NCI-H226 (cell line): Measurements from ENCODE around the gene USP17L19.
"Not testable (repeated sequence)": the region's sequence is repeated elsewhere in the genome, so short reads cannot be mapped to it uniquely, and the experiment has no call there.

Experiments
- DNase-seq: peaks from one replicate; pipeline ENCODE4 v3.0.0-alpha.2; 2015

The USP17L19 gene, protein sequence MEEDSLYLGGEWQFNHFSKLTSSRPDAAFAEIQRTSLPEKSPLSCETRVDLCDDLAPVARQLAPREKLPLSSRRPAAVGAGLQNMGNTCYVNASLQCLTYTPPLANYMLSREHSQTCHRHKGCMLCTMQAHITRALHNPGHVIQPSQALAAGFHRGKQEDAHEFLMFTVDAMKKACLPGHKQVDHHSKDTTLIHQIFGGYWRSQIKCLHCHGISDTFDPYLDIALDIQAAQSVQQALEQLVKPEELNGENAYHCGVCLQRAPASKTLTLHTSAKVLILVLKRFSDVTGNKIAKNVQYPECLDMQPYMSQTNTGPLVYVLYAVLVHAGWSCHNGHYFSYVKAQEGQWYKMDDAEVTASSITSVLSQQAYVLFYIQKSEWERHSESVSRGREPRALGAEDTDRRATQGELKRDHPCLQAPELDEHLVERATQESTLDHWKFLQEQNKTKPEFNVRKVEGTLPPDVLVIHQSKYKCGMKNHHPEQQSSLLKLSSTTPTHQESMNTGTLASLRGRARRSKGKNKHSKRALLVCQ

DNA sequence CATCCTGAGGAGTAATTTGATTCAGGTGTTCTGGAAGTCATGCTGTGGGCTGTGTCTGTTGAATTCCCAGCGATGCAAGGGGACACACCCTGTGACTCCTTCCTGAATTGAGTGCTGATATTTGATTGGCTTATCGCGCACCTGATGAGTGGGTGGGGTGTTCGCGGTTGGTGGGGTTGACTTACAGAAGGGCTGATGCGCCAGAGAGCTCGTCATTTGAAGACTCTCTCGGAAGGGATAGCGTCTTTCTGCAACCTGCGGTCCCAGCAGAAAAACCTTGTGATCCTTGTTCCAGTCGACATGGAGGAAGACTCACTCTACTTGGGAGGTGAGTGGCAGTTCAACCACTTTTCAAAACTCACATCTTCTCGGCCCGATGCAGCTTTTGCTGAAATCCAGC is at the start of gene USP17L19:
Gene USP17L19 (plus strand): TSS at position 301 of the 400 bp plus-strand sequence. CDS start 0 bp downstream, at position 301.
- DNase-seq: not testable (repeated sequence)

DNA sequence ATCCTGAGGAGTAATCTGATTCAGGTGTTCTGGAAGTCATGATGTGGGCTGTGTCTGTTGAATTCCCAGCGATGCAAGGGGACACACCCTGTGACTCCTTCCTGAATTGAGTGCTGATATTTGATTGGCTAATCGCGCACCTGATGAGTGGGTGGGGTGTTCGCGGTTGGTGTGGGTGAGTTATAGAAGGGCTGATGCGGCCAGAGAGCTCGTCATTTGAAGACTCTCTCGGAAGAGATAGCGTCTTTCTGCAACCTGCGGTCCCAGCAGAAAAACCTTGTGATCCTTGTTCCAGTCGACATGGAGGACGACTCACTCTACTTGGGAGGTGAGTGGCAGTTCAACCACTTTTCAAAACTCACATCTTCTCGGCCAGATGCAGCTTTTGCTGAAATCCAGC is 42.8 kb upstream of the USP17L19 start, which contains the start of gene USP17L10:
Gene USP17L10 (plus strand): TSS at position 301 of the 400 bp plus-strand sequence. CDS start 0 bp downstream, at position 301.
- DNase-seq: not testable (repeated sequence)

DNA sequence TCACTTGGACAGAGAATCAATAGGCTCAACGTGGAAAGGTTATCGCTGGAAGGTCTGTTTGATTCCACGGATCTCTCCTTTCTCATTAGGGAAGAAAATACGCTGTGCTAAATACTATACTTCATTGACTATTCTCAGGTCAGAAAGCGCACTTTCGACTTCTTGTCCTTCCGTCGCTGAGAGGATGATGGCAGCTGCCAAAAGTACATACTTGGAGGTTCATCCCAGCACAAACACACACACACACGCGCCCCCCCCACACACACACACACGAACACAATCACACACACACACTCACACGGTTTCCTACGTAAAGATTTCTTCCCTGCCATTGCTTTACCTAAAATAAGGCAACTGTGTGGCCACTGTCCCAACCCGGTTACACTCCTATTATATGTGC is 38.5 kb upstream of the USP17L19 start:
- not testable (repeated sequence) for DNase-seq

DNA sequence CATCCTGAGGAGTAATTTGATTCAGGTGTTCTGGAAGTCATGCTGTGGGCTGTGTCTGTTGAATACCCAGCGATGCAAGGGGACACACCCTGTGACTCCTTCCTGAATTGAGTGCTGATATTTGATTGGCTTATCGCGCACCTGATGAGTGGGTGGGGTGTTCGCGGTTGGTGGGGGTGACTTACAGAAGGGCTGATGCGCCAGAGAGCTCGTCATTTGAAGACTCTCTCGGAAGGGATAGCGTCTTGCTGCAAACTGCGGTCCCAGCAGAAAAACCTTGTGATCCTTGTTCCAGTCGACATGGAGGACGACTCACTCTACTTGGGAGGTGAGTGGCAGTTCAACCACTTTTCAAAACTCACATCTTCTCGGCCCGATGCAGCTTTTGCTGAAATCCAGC is 38.1 kb upstream of the USP17L19 start, which contains the start of gene USP17L11:
Gene USP17L11 (plus strand): TSS at position 301 of the 400 bp plus-strand sequence. CDS start 0 bp downstream, at position 301.
- not testable (repeated sequence) for DNase-seq

DNA sequence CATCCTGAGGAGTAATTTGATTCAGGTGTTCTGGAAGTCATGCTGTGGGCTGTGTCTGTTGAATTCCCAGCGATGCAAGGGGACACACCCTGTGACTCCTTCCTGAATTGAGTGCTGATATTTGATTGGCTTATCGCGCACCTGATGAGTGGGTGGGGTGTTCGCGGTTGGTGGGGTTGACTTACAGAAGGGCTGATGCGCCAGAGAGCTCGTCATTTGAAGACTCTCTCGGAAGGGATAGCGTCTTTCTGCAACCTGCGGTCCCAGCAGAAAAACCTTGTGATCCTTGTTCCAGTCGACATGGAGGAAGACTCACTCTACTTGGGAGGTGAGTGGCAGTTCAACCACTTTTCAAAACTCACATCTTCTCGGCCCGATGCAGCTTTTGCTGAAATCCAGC is 33.3 kb upstream of the USP17L19 start, which contains the start of gene USP17L12:
Gene USP17L12 (plus strand): TSS at position 301 of the 400 bp plus-strand sequence. CDS start 0 bp downstream, at position 301.
- DNase-seq: not testable (repeated sequence)

DNA sequence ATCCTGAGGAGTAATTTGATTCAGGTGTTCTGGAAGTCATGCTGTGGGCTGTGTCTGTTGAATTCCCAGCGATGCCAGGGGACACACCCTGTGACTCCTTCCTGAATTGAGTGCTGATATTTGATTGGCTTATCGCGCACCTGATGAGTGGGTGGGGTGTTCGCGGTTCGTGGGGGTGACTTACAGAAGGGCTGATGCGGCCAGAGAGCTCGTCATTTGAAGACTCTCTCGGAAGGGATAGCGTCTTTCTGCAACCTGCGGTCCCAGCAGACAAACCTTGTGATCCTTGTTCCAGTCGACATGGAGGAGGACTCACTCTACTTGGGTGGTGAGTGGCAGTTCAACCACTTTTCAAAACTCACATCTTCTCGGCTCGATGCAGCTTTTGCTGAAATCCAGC is 28.6 kb upstream of the USP17L19 start, which contains the start of gene USP17L13:
Gene USP17L13 (plus strand): TSS at position 301 of the 400 bp plus-strand sequence. CDS start 0 bp downstream, at position 301.
- DNase-seq: not testable (repeated sequence)

DNA sequence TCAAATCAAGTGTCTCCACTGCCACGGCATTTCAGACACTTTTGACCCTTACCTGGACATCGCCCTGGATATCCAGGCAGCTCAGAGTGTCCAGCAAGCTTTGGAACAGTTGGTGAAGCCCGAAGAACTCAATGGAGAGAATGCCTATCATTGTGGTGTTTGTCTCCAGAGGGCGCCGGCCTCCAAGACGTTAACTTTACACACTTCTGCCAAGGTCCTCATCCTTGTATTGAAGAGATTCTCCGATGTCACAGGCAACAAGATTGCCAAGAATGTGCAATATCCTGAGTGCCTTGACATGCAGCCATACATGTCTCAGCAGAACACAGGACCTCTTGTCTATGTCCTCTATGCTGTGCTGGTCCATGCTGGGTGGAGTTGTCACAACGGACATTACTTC is 22.9 kb upstream of the USP17L19 start:
- not testable (repeated sequence) for DNase-seq

DNA sequence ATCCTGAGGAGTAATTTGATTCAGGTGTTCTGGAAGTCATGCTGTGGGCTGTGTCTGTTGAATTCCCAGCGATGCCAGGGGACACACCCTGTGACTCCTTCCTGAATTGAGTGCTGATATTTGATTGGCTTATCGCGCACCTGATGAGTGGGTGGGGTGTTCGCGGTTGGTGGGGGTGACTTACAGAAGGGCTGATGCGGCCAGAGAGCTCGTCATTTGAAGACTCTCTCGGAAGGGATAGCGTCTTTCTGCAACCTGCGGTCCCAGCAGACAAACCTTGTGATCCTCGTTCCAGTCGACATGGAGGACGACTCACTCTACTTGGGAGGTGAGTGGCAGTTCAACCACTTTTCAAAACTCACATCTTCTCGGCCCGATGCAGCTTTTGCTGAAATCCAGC is 19.1 kb upstream of the USP17L19 start, which contains the start of gene USP17L15:
Gene USP17L15 (plus strand): TSS at position 301 of the 400 bp plus-strand sequence. CDS start 0 bp downstream, at position 301.
- DNase-seq: not testable (repeated sequence)

DNA sequence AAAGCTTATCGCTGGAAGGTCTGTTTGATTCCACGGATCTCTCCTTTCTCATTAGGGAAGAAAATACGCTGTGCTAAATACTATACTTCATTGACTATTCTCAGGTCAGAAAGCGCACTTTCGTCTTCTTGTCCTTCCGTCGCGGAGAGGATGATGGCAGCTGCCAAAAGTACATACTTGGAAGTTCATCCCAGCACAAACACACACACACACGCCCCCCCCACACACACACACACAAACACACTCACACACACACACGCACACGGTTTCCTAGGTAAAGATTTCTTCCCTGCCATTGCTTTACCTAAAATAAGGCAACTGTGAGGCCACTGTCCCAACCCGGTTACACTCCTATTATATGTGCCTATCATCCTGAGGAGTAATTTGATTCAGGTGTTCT is 14.7 kb upstream of the USP17L19 start:
- not testable (repeated sequence) for DNase-seq

DNA sequence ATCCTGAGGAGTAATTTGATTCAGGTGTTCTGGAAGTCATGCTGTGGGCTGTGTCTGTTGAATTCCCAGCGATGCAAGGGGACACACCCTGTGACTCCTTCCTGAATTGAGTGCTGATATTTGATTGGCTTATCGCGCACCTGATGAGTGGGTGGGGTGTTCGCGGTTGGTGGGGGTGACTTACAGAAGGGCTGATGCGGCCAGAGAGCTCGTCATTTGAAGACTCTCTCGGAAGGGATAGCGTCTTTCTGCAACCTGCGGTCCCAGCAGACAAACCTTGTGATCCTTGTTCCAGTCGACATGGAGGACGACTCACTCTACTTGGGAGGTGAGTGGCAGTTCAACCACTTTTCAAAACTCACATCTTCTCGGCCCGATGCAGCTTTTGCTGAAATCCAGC is 9.6 kb upstream of the USP17L19 start, which contains the start of gene USP17L17:
Gene USP17L17 (plus strand): TSS at position 301 of the 400 bp plus-strand sequence. CDS start 0 bp downstream, at position 301.
- not testable (repeated sequence) for DNase-seq

DNA sequence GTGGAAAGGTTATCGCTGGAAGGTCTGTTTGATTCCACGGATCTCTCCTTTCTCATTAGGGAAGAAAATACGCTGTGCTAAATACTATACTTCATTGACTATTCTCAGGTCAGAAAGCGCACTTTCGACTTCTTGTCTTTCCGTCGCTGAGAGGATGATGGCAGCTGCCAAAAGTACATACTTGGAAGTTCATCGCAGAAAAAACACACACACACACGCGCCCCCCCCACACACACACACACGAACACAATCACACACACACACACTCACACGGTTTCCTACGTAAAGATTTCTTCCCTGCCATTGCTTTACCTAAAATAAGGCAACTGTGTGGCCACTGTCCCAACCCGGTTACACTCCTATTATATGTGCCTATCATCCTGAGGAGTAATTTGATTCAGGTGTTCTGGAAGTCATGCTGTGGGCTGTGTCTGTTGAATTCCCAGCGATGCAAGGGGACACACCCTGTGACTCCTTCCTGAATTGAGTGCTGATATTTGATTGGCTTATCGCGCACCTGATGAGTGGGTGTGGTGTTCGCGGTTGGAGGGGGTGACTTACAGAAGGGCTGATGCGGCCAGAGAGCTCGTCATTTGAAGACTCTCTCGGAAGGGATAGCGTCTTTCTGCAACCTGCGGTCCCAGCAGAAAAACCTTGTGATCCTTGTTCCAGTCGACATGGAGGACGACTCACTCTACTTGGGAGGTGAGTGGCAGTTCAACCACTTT is 5.1 kb upstream of the USP17L19 start, which contains the start of gene USP17L18:
Gene USP17L18 (plus strand): TSS at position 678 of the 728 bp plus-strand sequence. CDS start 0 bp downstream, at position 678.
- DNase-seq: not testable (repeated sequence)

DNA sequence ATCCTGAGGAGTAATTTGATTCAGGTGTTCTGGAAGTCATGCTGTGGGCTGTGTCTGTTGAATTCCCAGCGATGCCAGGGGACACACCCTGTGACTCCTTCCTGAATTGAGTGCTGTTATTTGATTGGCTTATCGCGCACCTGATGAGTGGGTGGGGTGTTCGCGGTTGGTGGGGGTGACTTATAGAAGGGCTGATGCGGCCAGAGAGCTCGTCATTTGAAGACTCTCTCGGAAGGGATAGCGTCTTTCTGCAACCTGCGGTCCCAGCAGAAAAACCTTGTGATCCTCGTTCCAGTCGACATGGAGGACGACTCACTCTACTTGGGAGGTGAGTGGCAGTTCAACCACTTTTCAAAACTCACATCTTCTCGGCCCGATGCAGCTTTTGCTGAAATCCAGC is 4.6 kb downstream of the USP17L19 start, which contains the start of gene USP17L20:
Gene USP17L20 (plus strand): TSS at position 301 of the 400 bp plus-strand sequence. CDS start 0 bp downstream, at position 301.
- not testable (repeated sequence) for DNase-seq

DNA sequence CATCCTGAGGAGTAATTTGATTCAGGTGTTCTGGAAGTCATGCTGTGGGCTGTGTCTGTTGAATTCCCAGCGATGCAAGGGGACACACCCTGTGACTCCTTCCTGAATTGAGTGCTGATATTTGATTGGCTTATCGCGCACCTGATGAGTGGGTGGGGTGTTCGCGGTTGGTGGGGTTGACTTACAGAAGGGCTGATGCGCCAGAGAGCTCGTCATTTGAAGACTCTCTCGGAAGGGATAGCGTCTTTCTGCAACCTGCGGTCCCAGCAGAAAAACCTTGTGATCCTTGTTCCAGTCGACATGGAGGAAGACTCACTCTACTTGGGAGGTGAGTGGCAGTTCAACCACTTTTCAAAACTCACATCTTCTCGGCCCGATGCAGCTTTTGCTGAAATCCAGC is 9.4 kb downstream of the USP17L19 start, which contains the start of gene USP17L21:
Gene USP17L21 (plus strand): TSS at position 301 of the 400 bp plus-strand sequence. CDS start 0 bp downstream, at position 301.
- not testable (repeated sequence) for DNase-seq

DNA sequence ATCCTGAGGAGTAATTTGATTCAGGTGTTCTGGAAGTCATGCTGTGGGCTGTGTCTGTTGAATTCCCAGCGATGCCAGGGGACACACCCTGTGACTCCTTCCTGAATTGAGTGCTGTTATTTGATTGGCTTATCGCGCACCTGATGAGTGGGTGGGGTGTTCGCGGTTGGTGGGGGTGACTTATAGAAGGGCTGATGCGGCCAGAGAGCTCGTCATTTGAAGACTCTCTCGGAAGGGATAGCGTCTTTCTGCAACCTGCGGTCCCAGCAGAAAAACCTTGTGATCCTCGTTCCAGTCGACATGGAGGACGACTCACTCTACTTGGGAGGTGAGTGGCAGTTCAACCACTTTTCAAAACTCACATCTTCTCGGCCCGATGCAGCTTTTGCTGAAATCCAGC is 14.1 kb downstream of the USP17L19 start, which contains the start of gene USP17L22:
Gene USP17L22 (plus strand): TSS at position 301 of the 400 bp plus-strand sequence. CDS start 0 bp downstream, at position 301.
- not testable (repeated sequence) for DNase-seq

DNA sequence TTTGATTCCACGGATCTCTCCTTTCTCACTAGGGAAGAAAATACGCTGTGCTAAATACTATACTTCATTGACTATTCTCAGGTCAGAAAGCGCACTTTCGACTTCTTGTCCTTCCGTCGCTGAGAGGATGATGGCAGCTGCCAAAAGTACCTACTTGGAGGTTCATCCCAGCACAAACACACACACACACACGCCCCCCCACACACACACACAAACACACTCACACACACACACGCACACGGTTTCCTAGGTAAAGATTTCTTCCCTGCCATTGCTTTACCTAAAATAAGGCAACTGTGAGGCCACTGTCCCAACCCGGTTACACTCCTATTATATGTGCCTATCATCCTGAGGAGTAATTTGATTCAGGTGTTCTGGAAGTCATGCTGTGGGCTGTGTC is 18.5 kb downstream of the USP17L19 start:
- not testable (repeated sequence) for DNase-seq
